ENCODE measurements around the gene F5. TPM values are rescaled to one million over a fixed set of nuclear protein-coding genes. Genes with fewer than 3 reads are reported as not detected.

The F5 gene
- total and polyA plus RNA-seq, 2 experiments from 2014 or later = 0.16 TPM; not detected in 1

DNA sequence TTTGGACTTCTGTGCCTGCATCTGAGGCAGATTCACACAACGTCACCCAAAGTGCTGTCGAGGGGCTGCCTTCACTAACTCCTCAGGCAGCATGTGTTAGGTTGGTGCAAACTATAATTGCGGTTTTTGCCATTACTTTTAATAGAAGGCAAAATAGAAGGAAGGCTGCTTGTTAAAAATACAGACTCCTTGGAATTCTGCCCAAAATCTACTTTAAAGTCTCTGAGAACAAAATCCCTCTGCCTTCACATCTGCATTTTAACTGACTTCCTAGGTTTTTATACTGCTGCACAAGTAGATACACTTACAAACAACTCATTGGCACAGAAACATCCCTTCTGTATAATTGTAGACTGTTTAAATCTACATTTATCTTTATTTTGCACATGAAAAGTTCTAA lies 59.3 kb downstream of the F5 start:
- no peak overlapping the region for H3K4me3 Mint-ChIP-seq
- Histone ChIP-seq H2AFZ (no peak overlapping the region), H3K9me2 (ENCODE audit: insufficient read depth) (no peaks in the 10 kb centered on the region), H3K4me2 (no peak overlapping the region), H3K27me3 (ENCODE audit: insufficient read depth) (no peaks in the 10 kb centered on the region), H3K4me3 (no peak overlapping the region), H3K27ac (ENCODE audit: low read depth) (no peak overlapping the region), H3K36me3 (ENCODE audit: insufficient read depth) (no peaks in the 10 kb centered on the region), H3K79me2 (replicated peaks; ENCODE audit: insufficient read depth) (no peaks in the 10 kb centered on the region), H4K20me1 (replicated peaks; ENCODE audit: insufficient read depth) (no peaks in the 10 kb centered on the region), H3K4me1 (ENCODE audit: insufficient read depth) (peaks cover 20% of the 10 kb centered on the region; the same call in 1 of the 2 replicates), H3F3A (replicated peaks; ENCODE audit: low read depth) (no peaks in the 10 kb centered on the region)
- TF ChIP-seq JUNB (IDR thresholded peaks at IDR 0.05; ENCODE audit: unreplicated experiment) (no peak), NANOG (IDR thresholded peaks at IDR 0.05; ENCODE audit: borderline replicate concordance) (no peak), CREB1 (CRISPR knock-in tag; IDR thresholded peaks at IDR 0.05; ENCODE audit: low read depth) (no peak), ZNF114 (CRISPR knock-in tag; IDR thresholded peaks at IDR 0.05) (no peak)
- TF ChIP-seq, protein P1, sequence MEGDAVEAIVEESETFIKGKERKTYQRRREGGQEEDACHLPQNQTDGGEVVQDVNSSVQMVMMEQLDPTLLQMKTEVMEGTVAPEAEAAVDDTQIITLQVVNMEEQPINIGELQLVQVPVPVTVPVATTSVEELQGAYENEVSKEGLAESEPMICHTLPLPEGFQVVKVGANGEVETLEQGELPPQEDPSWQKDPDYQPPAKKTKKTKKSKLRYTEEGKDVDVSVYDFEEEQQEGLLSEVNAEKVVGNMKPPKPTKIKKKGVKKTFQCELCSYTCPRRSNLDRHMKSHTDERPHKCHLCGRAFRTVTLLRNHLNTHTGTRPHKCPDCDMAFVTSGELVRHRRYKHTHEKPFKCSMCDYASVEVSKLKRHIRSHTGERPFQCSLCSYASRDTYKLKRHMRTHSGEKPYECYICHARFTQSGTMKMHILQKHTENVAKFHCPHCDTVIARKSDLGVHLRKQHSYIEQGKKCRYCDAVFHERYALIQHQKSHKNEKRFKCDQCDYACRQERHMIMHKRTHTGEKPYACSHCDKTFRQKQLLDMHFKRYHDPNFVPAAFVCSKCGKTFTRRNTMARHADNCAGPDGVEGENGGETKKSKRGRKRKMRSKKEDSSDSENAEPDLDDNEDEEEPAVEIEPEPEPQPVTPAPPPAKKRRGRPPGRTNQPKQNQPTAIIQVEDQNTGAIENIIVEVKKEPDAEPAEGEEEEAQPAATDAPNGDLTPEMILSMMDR (conservative IDR thresholded peaks at IDR 0.05; ENCODE audit: low read depth in 2 of 2) = no peak
- TF ChIP-seq, protein P2, sequence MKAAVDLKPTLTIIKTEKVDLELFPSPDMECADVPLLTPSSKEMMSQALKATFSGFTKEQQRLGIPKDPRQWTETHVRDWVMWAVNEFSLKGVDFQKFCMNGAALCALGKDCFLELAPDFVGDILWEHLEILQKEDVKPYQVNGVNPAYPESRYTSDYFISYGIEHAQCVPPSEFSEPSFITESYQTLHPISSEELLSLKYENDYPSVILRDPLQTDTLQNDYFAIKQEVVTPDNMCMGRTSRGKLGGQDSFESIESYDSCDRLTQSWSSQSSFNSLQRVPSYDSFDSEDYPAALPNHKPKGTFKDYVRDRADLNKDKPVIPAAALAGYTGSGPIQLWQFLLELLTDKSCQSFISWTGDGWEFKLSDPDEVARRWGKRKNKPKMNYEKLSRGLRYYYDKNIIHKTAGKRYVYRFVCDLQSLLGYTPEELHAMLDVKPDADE (IDR thresholded peaks at IDR 0.05) = no peak
- TF ChIP-seq, protein P3, sequence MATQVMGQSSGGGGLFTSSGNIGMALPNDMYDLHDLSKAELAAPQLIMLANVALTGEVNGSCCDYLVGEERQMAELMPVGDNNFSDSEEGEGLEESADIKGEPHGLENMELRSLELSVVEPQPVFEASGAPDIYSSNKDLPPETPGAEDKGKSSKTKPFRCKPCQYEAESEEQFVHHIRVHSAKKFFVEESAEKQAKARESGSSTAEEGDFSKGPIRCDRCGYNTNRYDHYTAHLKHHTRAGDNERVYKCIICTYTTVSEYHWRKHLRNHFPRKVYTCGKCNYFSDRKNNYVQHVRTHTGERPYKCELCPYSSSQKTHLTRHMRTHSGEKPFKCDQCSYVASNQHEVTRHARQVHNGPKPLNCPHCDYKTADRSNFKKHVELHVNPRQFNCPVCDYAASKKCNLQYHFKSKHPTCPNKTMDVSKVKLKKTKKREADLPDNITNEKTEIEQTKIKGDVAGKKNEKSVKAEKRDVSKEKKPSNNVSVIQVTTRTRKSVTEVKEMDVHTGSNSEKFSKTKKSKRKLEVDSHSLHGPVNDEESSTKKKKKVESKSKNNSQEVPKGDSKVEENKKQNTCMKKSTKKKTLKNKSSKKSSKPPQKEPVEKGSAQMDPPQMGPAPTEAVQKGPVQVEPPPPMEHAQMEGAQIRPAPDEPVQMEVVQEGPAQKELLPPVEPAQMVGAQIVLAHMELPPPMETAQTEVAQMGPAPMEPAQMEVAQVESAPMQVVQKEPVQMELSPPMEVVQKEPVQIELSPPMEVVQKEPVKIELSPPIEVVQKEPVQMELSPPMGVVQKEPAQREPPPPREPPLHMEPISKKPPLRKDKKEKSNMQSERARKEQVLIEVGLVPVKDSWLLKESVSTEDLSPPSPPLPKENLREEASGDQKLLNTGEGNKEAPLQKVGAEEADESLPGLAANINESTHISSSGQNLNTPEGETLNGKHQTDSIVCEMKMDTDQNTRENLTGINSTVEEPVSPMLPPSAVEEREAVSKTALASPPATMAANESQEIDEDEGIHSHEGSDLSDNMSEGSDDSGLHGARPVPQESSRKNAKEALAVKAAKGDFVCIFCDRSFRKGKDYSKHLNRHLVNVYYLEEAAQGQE (IDR thresholded peaks at IDR 0.05; ENCODE audit: unreplicated experiment) = no peak
- no peaks in the 10 kb centered on the region for H3K36me3 Mint-ChIP-seq (ENCODE audit: low read depth)
- no peaks in the 10 kb centered on the region for H3K9me3 Mint-ChIP-seq
- ATAC-seq (no peak), DNase-seq (ENCODE audit: low spot score) (no peak)
- no peaks in the 10 kb centered on the region for H3K27me3 Mint-ChIP-seq (ENCODE audit: insufficient read depth, low read depth, poor library complexity)
- H3K27ac Mint-ChIP-seq = no peak overlapping the region
- peaks cover 43% of the 10 kb centered on the region for H3K4me1 Mint-ChIP-seq

DNA sequence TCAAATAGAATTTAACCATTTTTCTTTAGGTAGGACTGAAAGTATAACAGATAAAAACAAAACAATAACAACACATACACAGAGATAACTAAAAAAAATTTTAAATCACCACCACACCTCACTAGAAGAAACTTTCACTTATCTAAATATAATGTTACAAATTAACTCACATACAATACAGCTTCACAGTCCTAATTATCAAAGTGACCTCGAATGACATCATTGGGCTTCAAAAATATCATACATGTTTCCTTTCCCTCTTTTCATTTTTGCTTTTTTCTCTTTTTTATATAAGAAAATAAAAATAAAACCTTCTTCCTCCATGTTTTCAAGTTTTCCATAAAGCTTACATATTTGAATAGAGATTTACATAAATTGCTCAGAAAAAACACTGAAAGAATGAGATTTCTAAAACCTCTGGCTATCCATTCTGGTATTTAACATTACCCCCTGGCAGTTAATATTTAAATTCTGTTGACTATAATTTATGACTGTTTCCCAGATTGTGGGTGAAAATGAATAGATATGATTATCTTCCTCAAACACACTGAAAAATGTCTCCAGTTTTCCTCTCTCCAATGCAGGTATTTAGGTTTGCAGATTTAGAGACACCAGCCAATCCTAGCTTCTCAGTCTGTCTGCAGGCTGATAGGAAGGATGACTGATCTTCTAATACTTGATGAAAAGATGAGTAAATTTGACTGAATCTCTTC lies 60.0 kb downstream of the F5 start:
- H3K27me3 Mint-ChIP-seq (ENCODE audit: insufficient read depth, low read depth, poor library complexity) = no peaks in the 10 kb centered on the region
- H3K9me3 Mint-ChIP-seq = no peaks in the 10 kb centered on the region
- no peaks in the 10 kb centered on the region for H3K9me2 ChIP-seq (ENCODE audit: insufficient read depth)
- H3K27ac Mint-ChIP-seq = no peak overlapping the region
- H4K20me1 ChIP-seq (replicated peaks; ENCODE audit: insufficient read depth) = no peaks in the 10 kb centered on the region
- no peak overlapping the region for H3K4me3 ChIP-seq
- peaks cover 20% of the 10 kb centered on the region; the same call in 1 of the 2 replicates for H3K4me1 ChIP-seq (ENCODE audit: insufficient read depth)
- peaks cover 43% of the 10 kb centered on the region for H3K4me1 Mint-ChIP-seq
- no peaks in the 10 kb centered on the region for H3K36me3 Mint-ChIP-seq (ENCODE audit: low read depth)
- no peak overlapping the region for H3K27ac ChIP-seq (ENCODE audit: low read depth)
- H2AFZ ChIP-seq = no peak overlapping the region
- H3K27me3 ChIP-seq (ENCODE audit: insufficient read depth) = no peaks in the 10 kb centered on the region
- no peak overlapping the region for H3K4me2 ChIP-seq
- no peaks in the 10 kb centered on the region for H3F3A ChIP-seq (replicated peaks; ENCODE audit: low read depth)
- ATAC-seq (no peak), DNase-seq (ENCODE audit: low spot score) (no peak)
- no peak overlapping the region for H3K4me3 Mint-ChIP-seq
- TF ChIP-seq EZH2phosphoT487 (IDR thresholded peaks at IDR 0.05; ENCODE audit: unreplicated experiment) = no peak
- H3K36me3 ChIP-seq (ENCODE audit: insufficient read depth) = no peaks in the 10 kb centered on the region
- no peaks in the 10 kb centered on the region for H3K79me2 ChIP-seq (replicated peaks; ENCODE audit: insufficient read depth)
